SK-N-SH treated with all-trans-retinoic acid at 6 μM for 48 hours (cell line): ENCODE measurements around the gene TCP11L2.

ENCODE experiments used
- ATAC-seq: fragments of 200-7000 bp; cut with Tn5 transposase; 3 replicates; pipeline ENCODE4 v1.9.1; 2020; ENCODE audit warnings: mild to moderate bottlenecking, moderate library complexity
- ARNTL ChIP-seq: fragments of 450-650 bp; formaldehyde crosslinking; IDR thresholded peaks from 2 replicates; pipeline ENCODE4 v1.5.0; 2020; ENCODE audit warnings: low read depth, mild to moderate bottlenecking, moderate library complexity, borderline replicate concordance
- BACH2 ChIP-seq: fragments of 250-450 bp; sonication (Bioruptor Pico); IDR thresholded peaks from 2 replicates; pipeline ENCODE4 v1.9.0; 2021; ENCODE audit warnings: mild to moderate bottlenecking, borderline replicate concordance
- CREB5 ChIP-seq: fragments of 250-450 bp; sonication (Bioruptor Pico); IDR thresholded peaks from 2 replicates; pipeline ENCODE4 v1.5.1; 2020; ENCODE audit warnings: low read depth, mild to moderate bottlenecking, moderate library complexity
- CSDC2 ChIP-seq: fragments of 250-450 bp; sonication (Bioruptor Pico); IDR thresholded peaks from 2 replicates; pipeline ENCODE4 v1.5.0; 2020; ENCODE audit warnings: mild to moderate bottlenecking, moderate library complexity
- ESRRG ChIP-seq: fragments of 250-450 bp; sonication (Bioruptor Pico); IDR thresholded peaks from 2 replicates; pipeline ENCODE4 v1.6.1; 2021; ENCODE audit warnings: mild to moderate bottlenecking
- GLIS3 ChIP-seq: fragments of 250-450 bp; sonication (Bioruptor Pico); IDR thresholded peaks from 2 replicates; pipeline ENCODE4 v1.5.0; 2020; ENCODE audit warnings: mild to moderate bottlenecking, moderate library complexity
- ISL1 ChIP-seq: fragments of 250-450 bp; sonication (Bioruptor Pico); IDR thresholded peaks from 2 replicates; pipeline ENCODE4 v2.1.2; 2022; ENCODE audit warnings: mild to moderate bottlenecking, moderate library complexity
- OSR1 ChIP-seq: fragments of 250-450 bp; sonication (Bioruptor Pico); IDR thresholded peaks from 2 replicates; pipeline ENCODE4 v1.8.0; 2022; ENCODE audit warnings: moderate library complexity, mild to moderate bottlenecking, inconsistent platforms
- PPARA ChIP-seq: fragments of 250-450 bp; sonication (Bioruptor Pico); IDR thresholded peaks from 2 replicates; pipeline ENCODE4 v1.5.0; 2020; ENCODE audit warnings: mild to moderate bottlenecking, borderline replicate concordance
- RARB ChIP-seq: fragments of 250-450 bp; sonication (Bioruptor Pico); IDR thresholded peaks from 2 replicates; pipeline ENCODE4 v1.8.0; 2021; ENCODE audit warnings: mild to moderate bottlenecking, moderate library complexity
- SNAI2 ChIP-seq: fragments of 250-450 bp; sonication (Bioruptor Pico); IDR thresholded peaks from 2 replicates; pipeline ENCODE4 v1.5.0; 2020; ENCODE audit warnings: mild to moderate bottlenecking, moderate library complexity
- TCF4 ChIP-seq: fragments of 250-450 bp; sonication (Bioruptor Pico); IDR thresholded peaks from 2 replicates; pipeline ENCODE4 v1.8.0; 2021; ENCODE audit warnings: mild to moderate bottlenecking, moderate library complexity, borderline replicate concordance
- TOX ChIP-seq: fragments of 250-450 bp; sonication (Bioruptor Pico); IDR thresholded peaks from 2 replicates; pipeline ENCODE4 v1.8.0; 2021; ENCODE audit warnings: mild to moderate bottlenecking, moderate library complexity, borderline replicate concordance
- TSHZ2 ChIP-seq: fragments of 250-450 bp; sonication (Bioruptor Pico); IDR thresholded peaks from 2 replicates; pipeline ENCODE4 v1.5.0; 2020; ENCODE audit warnings: mild to moderate bottlenecking, moderate library complexity
- ZC3H10 ChIP-seq: fragments of 250-450 bp; sonication (Bioruptor Pico); IDR thresholded peaks from 2 replicates; pipeline ENCODE4 v1.5.1; 2021; ENCODE audit warnings: mild to moderate bottlenecking, moderate library complexity
- ZFP3 ChIP-seq: fragments of 250-450 bp; sonication (Bioruptor Pico); IDR thresholded peaks from 2 replicates; pipeline ENCODE4 v1.5.0; 2020; ENCODE audit warnings: mild to moderate bottlenecking, moderate library complexity
- ZFP30 ChIP-seq: fragments of 450-650 bp; formaldehyde crosslinking; IDR thresholded peaks from 2 replicates; pipeline ENCODE4 v1.5.0; 2022; ENCODE audit warnings: mild to moderate bottlenecking, moderate library complexity
- ZNF70 ChIP-seq: fragments of 450-650 bp; formaldehyde crosslinking; IDR thresholded peaks from 2 replicates; pipeline ENCODE4 v1.5.0; 2020; ENCODE audit warnings: mild to moderate bottlenecking, moderate library complexity
- ZNF8 ChIP-seq: fragments of 450-650 bp; formaldehyde crosslinking; IDR thresholded peaks from 2 replicates; pipeline ENCODE4 v1.5.0; 2020; ENCODE audit warnings: mild to moderate bottlenecking, moderate library complexity
- TF ChIP-seq, protein P1 (sequence below): fragments of 250-450 bp; sonication (Bioruptor Pico); IDR thresholded peaks from 2 replicates; pipeline ENCODE4 v1.5.1; 2021; ENCODE audit warnings: mild to moderate bottlenecking, moderate library complexity
- TF ChIP-seq, protein P2 (sequence below): fragments of 250-450 bp; sonication (Bioruptor Pico); IDR thresholded peaks from 2 replicates; pipeline ENCODE4 v1.8.0; 2021; ENCODE audit warnings: low read depth, mild to moderate bottlenecking, moderate library complexity, borderline replicate concordance

The TCP11L2 gene

DNA sequence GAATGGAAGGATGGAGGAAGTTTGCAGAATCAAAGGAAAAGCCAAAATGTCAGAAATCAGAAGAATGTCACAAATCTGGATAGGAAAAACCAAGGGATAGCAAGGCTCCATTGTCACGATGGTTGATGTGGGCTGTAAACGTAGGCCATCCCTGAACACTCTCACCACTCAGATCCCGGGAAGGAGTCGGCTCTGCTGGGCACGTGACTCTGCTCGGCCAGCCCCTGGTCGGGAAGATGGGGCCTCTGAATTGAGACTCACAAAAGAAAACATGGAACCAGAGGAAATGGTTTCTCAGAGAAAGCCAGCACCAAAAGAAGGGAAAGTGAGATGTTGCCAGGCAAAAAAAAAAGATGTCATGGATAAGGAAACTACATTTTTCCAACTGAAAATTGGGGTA lies 26.2 kb downstream of the TCP11L2 start:
- ATAC-seq: no peak
- TF ChIP-seq ZFP3 (CRISPR knock-in tag) (no peak), ZNF70 (no peak), TSHZ2 (CRISPR knock-in tag) (no peak), ZC3H10 (no peak), OSR1 (CRISPR knock-in tag) (no peak), SNAI2 (no peak), ZNF8 (CRISPR knock-in tag) (no peak), ZFP30 (no peak), PPARA (no peak), GLIS3 (CRISPR knock-in tag) (no peak), CSDC2 (CRISPR knock-in tag) (no peak), TOX (CRISPR knock-in tag) (no peak), ARNTL (CRISPR knock-in tag) (no peak), RARB (CRISPR knock-in tag) (no peak), TCF4 (CRISPR knock-in tag) (no peak)
- TF ChIP-seq, protein P1, sequence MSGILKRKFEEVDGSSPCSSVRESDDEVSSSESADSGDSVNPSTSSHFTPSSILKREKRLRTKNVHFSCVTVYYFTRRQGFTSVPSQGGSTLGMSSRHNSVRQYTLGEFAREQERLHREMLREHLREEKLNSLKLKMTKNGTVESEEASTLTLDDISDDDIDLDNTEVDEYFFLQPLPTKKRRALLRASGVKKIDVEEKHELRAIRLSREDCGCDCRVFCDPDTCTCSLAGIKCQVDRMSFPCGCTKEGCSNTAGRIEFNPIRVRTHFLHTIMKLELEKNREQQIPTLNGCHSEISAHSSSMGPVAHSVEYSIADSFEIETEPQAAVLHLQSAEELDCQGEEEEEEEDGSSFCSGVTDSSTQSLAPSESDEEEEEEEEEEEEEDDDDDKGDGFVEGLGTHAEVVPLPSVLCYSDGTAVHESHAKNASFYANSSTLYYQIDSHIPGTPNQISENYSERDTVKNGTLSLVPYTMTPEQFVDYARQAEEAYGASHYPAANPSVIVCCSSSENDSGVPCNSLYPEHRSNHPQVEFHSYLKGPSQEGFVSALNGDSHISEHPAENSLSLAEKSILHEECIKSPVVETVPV (CRISPR knock-in tag): no peak
- TF ChIP-seq, protein P2, sequence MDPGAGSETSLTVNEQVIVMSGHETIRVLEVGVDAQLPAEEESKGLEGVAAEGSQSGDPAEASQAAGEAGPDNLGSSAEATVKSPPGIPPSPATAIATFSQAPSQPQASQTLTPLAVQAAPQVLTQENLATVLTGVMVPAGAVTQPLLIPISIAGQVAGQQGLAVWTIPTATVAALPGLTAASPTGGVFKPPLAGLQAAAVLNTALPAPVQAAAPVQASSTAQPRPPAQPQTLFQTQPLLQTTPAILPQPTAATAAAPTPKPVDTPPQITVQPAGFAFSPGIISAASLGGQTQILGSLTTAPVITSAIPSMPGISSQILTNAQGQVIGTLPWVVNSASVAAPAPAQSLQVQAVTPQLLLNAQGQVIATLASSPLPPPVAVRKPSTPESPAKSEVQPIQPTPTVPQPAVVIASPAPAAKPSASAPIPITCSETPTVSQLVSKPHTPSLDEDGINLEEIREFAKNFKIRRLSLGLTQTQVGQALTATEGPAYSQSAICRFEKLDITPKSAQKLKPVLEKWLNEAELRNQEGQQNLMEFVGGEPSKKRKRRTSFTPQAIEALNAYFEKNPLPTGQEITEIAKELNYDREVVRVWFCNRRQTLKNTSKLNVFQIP: no peak

DNA sequence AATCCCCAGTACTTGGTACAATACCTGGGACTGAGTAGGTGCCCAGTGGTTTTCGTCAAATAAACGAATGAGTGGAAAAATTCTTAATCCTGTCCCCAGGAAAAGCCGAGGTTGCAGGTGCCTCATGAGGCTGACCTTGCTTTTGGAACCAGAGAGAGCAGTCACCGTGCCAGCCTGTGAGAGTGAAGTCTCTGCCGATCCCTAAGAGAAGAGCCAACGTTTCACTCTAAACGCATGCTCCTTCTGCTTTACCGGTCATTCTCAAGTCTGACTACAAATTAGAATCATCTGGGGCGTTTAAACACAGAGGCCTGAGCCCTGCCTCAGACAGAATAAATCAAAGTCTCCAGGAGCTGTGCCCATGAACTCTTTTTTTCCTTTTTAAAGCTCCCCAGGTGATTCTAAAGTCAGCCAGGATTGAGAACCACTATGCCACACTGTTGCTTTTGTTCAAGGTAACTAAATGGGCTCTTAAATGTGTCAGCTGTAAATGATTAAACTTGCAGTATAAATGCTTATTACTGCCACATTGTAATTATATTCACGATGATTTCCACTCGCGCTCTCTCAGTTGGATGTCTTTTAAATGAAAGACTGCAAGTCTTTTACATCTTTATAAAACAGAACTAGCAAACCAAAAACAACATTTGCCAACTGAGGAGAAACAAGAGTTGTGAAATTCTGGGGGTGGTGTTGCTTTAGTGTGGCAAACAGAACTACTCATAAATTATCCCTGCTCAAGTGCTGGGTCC lies 26.9 kb downstream of the TCP11L2 start:
- ATAC-seq: no peak
- TF ChIP-seq, protein P2: no peak
- TF ChIP-seq RARB (CRISPR knock-in tag) (no peak), OSR1 (CRISPR knock-in tag) (no peak), ZC3H10 (no peak), ARNTL (CRISPR knock-in tag) (no peak)

- no peak for TF ChIP-seq GLIS3 (CRISPR knock-in tag)
- TF ChIP-seq PPARA: no peak
- TF ChIP-seq RARB (CRISPR knock-in tag): no peak
Measured at GRCh38 chr12:106331599-106331998, 29.1 kb downstream of the TCP11L2 start.

GRCh38 chr12:106332536-106332935 lies 30.0 kb downstream of the TCP11L2 start:
- no peak for ATAC-seq
- TF ChIP-seq ZNF8 (CRISPR knock-in tag) (no peak), CSDC2 (CRISPR knock-in tag) (no peak), BACH2 (CRISPR knock-in tag) (no peak), SNAI2 (no peak), TOX (CRISPR knock-in tag) (no peak), ARNTL (CRISPR knock-in tag) (no peak), TCF4 (CRISPR knock-in tag) (no peak)

More at GRCh38 chr12:106331599-106331998, 29.1 kb downstream of the TCP11L2 start:
- no peak for ATAC-seq

- ATAC-seq: no peak
- TF ChIP-seq ZFP3 (CRISPR knock-in tag) (no peak), ZC3H10 (no peak), ESRRG (CRISPR knock-in tag) (no peak), ZFP30 (no peak), CREB5 (CRISPR knock-in tag) (no peak), GLIS3 (CRISPR knock-in tag) (no peak), ZNF70 (no peak), OSR1 (CRISPR knock-in tag) (no peak), ISL1 (CRISPR knock-in tag) (no peak), TCF4 (CRISPR knock-in tag) (no peak)
- TF ChIP-seq, protein P2: no peak
- TF ChIP-seq, protein P1 (CRISPR knock-in tag): no peak
Measured at GRCh38 chr12:106333010-106333409, 30.5 kb downstream of the TCP11L2 start.
